CD4-positive, alpha-beta T cell treated with Interleukin-12 subunit alpha and Interleukin-12 subunit beta, for 1 hour (primary cell): ENCODE measurements around the gene AKR1B1.

Source experiments
- DNase-seq: peaks from one replicate; pipeline ENCODE4 v3.0.0-alpha.2; 2020

Gene AKR1B1

DNA sequence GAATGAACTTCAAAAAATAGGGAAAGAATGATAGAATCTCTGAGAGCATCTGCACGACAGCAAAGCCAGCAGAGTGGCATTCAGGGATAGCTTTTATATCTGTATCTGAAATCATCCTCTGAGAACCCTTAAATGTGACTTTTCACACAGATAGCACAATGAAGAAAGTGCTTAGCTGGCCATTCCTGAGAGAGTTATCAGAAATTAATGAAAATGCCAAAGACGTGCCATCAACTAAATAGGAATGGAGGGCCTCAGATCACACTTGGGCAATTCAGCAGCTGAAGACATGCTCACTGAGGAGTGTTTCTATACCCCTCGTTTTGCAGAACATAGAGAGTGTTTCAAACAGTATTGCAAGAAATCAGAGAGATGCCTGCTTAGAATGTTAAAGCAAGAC lies 51.6 kb downstream of the AKR1B1 start:
- DNase-seq, result no peak

DNA sequence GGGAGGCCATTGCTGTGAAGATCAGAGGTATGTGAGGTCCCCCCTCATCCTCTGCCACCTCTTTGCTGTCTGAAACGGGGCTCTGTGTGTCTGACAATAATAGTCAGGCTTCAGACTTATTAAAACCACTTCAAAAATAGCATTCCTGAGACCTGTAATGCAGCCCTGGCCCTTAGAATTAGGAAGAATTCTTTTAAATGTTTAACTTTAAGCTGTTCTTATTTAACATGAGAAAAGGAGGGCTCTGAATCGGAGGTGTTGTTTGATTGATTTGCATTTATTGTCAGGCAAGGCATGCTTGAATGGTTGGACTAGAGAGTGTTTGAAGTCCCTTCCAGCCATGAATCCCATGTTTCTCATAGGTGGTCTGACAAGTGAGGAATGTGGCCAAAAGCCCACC lies 52.5 kb downstream of the AKR1B1 start:
- no peak for DNase-seq

GRCh38 chr7:134405299-134405698 lies 53.6 kb downstream of the AKR1B1 start:
- DNase-seq, result no peak

DNA sequence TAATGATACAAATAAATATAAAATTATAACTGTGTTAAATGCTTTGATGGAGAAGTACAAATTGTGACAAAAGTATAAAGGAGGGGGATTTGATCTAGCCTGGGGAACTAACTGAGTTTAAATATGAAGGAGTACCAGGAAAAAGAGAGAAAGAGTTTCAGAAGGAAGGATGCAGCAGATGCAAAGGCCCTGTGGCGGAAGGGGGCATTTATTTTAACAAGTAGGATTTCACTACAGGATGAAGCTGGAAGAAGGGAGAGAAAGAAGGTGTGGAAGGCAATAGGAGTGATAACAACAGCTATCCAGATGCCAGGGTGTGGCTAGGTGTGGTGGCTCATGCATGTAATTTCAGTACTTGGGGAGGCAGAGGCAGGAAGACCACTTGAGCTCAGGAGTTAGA lies 55.8 kb downstream of the AKR1B1 start:
- no peak for DNase-seq

DNA sequence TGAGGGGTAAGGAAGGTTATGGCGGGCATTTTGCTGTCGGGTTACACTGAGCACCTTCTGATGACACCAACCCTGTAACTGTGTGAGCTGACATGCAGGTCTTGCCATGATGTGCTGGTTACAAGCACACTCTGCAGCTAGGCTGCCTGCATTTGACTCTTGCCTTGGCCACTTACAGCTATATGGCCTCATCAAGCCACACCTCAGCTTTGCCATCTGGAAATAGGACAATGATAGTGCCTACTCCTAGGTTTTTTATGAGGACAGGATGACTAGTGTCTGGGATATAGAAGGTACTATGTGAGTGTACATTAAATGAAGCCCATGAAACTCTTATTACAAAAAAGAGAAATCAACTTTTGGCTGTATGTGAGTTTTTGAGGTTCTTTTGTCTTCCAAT lies 58.0 kb downstream of the AKR1B1 start:
- DNase-seq, result no peak

DNA sequence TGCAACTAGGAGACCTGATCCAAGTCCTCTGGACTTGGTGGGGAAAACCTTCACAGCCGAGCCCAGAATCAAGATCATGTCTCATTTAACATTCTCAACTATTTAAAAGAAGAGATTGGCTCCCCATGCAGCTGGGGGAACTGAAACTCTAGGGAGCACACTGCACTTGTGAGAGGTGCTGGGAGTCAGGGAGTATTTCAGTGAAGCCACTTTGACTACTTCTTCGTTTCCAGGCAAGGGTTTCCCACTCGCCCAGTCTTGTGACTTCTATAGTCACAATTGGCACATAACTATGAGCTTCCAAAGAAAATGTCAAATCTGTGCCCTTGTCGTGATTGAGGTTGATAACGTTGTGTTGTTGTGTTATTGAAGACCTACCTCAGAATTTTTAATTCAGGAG lies 62.9 kb downstream of the AKR1B1 start:
- no peak for DNase-seq

DNA sequence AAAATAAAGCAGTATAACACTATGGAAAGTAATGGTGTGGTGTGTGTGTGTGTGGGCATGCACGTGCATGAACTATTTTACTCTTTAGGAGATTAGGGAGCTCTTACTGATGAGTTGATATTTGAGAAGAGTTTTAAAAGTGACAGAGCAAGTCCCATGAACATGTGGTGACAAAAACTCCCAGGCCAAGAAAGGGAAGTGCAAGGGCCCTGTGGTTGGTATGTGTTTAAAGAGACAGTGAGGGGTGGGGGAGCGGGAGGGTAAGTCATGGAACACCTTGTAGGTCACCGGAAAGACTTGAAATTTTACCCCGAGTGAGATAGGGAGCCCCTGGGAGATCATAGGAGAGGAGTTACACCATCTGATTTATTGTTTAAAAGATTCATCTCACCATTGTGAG lies 63.3 kb downstream of the AKR1B1 start:
- no peak for DNase-seq

DNA sequence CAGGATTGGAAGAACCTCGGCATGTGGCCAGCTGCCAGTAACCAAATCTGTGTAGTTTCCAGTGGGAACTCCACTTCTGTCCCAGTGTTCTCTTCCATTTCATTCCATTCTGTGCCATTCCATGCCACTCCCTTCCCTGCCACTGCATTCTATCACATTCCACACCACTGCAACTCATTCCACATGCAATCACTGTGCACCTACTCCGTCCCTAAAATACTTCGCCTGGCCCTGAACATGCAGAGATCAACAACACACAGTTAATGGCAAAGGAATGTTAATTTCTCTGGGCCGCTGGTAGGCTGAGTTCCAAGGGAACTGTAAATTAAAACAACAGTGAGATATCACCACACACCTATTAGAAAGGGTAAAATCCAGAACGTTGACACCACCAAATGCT lies 64.8 kb downstream of the AKR1B1 start:
- DNase-seq, result no peak
